Measurements from ENCODE around the gene ARHGEF2. TPM values are rescaled to one million over a fixed set of nuclear protein-coding genes. Genes with fewer than 3 reads are reported as not detected.

ARHGEF2 gene
- total and polyA plus RNA-seq, 10 of the 15 experiments (the other 5 are each of a cell fraction or from before 2014, with no cell fraction given), result 8.1 to 113 (median 69.9) TPM

- H3K9ac ChIP-seq (ENCODE audit: control insufficient read depth, insufficient read depth, low read length), result no peak overlapping the region
- BruUV-seq (replicated peaks), result no TSS peak
- no peaks in the 10 kb centered on the region for H3K4me1 ChIP-seq (ENCODE audit: control insufficient read depth, insufficient read depth, low read length)
- CTCF ChIA-PET, result interaction anchor here (1.0 to 1.4 kb wide), 4 partner anchors 58 to 70 kb away, joined by 3 to 11 read pairs (median 4); no protein-coding TSS in a partner anchor
- no peaks in the 10 kb centered on the region; a peak in 1 of 4 replicates for H3K36me3 ChIP-seq (ENCODE audit: control insufficient read depth in 2 of 2, insufficient read depth in 2 of 2, low read length in 1 of 2)
- no peaks in the 10 kb centered on the region for H3K9me3 ChIP-seq (replicated peaks; ENCODE audit: control insufficient read depth, insufficient read depth, low read length)
- in situ Hi-C loops (cut with MboI) (no loop called here), intact Hi-C loops (cut with micrococcal nuclease; ENCODE audit: unreplicated experiment) (no loop called here)
- POLR2A ChIA-PET, result interaction anchor here (0.6 to 1.0 kb wide), 2 partner anchors 61 to 73 kb away, joined by 3 to 4 read pairs; no protein-coding TSS in a partner anchor
- no peak overlapping the region for H3K4me2 ChIP-seq (ENCODE audit: control insufficient read depth, insufficient read depth)
- no peak for ATAC-seq
- H4K20me1 ChIP-seq (ENCODE audit: control insufficient read depth, insufficient read depth), result no peaks in the 10 kb centered on the region
- 33% methylated on average over 2 of the region's 2 CpGs for WGBS (ENCODE audit: insufficient coverage, insufficient replicate concordance, low lambda C conversion rate, missing lambda C conversion rate)
- no peak for FAIRE-seq
- no peak overlapping the region for H2AFZ ChIP-seq (ENCODE audit: control insufficient read depth, low read depth, low read length)
- no peak overlapping the region for H3K27ac ChIP-seq (ENCODE audit: control insufficient read depth, insufficient read depth)
- no peaks in the 10 kb centered on the region for H3K27me3 ChIP-seq (replicated peaks in 1 of 2; ENCODE audit: control insufficient read depth in 2 of 2, insufficient read depth in 2 of 2, low read length in 1 of 2)
- no peak for DNase-seq (ENCODE audit: low read depth, low spot score)
- SMC1A ChIA-PET (ENCODE audit: uncharacterized antibody, unreplicated experiment), result interaction anchor here (1.0 to 1.9 kb wide), 3 partner anchors 9 to 70 kb away, joined by 3 to 4 read pairs (median 3); no protein-coding TSS in a partner anchor
- RAD21 ChIA-PET (ENCODE audit: unreplicated experiment), result interaction anchor here (0.8 to 1.9 kb wide), 2 partner anchors 58 to 70 kb away, joined by 3 to 4 read pairs; no protein-coding TSS in a partner anchor
- H3K4me3 ChIP-seq, result no peak overlapping the region
- H3K79me2 ChIP-seq (ENCODE audit: control insufficient read depth, insufficient read depth, low read length), result no peaks in the 10 kb centered on the region
- TF ChIP-seq BACH1 (IDR thresholded peaks at IDR 0.05; ENCODE audit: borderline replicate concordance), result no peak
- TF ChIP-seq ZZZ3 (IDR thresholded peaks at IDR 0.05; ENCODE audit: control insufficient read depth, insufficient read length, low read depth), result no peak
- TF ChIP-seq SIX5 (IDR thresholded peaks at IDR 0.05; ENCODE audit: low read depth, low read length, severe bottlenecking), result no peak
- no peak for TF ChIP-seq RBBP5 (conservative IDR thresholded peaks at IDR 0.05)
- TF ChIP-seq EP300 (IDR thresholded peaks at IDR 0.05; ENCODE audit: borderline replicate concordance in 1 of 2, control insufficient read depth in 1 of 2, low read depth in 2 of 2, low read length in 2 of 2), result no peak
- no peak for TF ChIP-seq E2F4 (IDR thresholded peaks at IDR 0.05; ENCODE audit: low read depth, low read length)
- TF ChIP-seq E4F1 (IDR thresholded peaks at IDR 0.05; ENCODE audit: borderline replicate concordance, partially characterized antibody), result no peak
- TF ChIP-seq CTCF (IDR thresholded peaks at IDR 0.05 in 2 of 3, conservative IDR thresholded peaks at IDR 0.05 in 1 of 3; ENCODE audit: control insufficient read depth in 2 of 3, extremely low read depth in 1 of 3, insufficient read depth in 1 of 3, low read depth in 3 of 3, low read length in 3 of 3), result no peak
- TF ChIP-seq HSF1 (IDR thresholded peaks at IDR 0.05; ENCODE audit: low read depth, low read length), result no peak
- TF ChIP-seq FOS (IDR thresholded peaks at IDR 0.05; ENCODE audit: borderline replicate concordance, extremely low read depth, insufficient read length), result no peak
- TF ChIP-seq MTA2 (IDR thresholded peaks at IDR 0.05; ENCODE audit: low read depth), result no peak
- TF ChIP-seq SUPT20H (IDR thresholded peaks at IDR 0.05; ENCODE audit: borderline replicate concordance, control insufficient read depth, low read depth, low read length), result no peak
- TF ChIP-seq MYB (IDR thresholded peaks at IDR 0.05; ENCODE audit: borderline replicate concordance, low read depth, low read length), result no peak
- no peak for TF ChIP-seq IRF3 (IDR thresholded peaks at IDR 0.05)
- TF ChIP-seq SP1 (IDR thresholded peaks at IDR 0.05; ENCODE audit: low read depth, low read length), result no peak
Observed at GRCh38 chr1:155996166-155996565, 17.8 kb upstream of the ARHGEF2 start.

Data from GM12878 (cell line).